HG03558 (cell line): ENCODE data around the gene DNAI4.
A peak's percentile ranks its signal among the peaks of the same experiment; 100 is the strongest.
"Not testable (repeated sequence)": the region's sequence is repeated elsewhere in the genome, so short reads cannot be mapped to it uniquely, and the experiment has no call there.

Source experiments
- ATAC-seq: cut with Tn5 transposase; IDR thresholded peaks from one replicate; pipeline ENCODE4 v1.9.1; 2021; ENCODE audit warnings: moderate number of reproducible peaks; ENCODE audit not compliant: unreplicated experiment; ENCODE audit errors: extremely low read depth

The DNAI4 gene

DNA sequence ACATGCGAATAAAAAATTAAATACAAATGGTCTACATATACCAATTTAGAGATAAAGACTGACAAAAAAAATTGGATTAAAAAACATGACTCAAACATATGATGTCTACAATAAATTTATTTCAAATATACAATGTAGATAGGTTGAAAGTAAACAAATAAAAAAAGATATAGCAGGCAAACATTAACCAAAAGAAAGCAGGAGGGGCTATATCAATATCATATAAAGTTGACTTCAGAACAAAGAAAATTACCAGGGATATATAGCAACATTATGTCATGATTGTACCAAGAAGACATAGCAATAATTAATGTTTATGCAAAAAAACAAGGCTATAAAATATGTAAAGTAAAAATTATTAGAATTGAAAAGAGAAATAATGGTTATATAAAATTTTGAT is 73.7 kb downstream of the DNAI4 start:
- ATAC-seq: no peak

DNA sequence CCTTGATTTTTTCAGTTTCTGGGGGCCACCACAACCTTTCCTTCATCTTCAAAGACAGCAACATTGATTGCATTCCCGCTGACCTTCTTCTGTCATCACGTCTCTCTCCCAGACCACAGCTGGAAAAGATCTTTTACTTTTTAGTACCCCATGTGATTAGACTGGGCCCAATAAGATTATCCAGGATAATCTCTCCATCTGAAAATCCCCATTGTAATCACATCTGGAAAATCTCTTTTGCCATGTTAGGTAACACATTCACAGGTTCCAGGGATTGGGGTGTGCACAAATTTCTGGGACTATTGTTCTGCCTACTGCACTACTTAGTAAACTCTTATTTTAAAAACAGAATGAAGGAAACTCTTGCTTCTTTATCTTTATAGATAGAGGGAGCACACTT is 76.5 kb downstream of the DNAI4 start:
- ATAC-seq: no peak

GRCh38 chr1:66840929-66841328 is 83.7 kb downstream of the DNAI4 start:
- no peak for ATAC-seq

DNA sequence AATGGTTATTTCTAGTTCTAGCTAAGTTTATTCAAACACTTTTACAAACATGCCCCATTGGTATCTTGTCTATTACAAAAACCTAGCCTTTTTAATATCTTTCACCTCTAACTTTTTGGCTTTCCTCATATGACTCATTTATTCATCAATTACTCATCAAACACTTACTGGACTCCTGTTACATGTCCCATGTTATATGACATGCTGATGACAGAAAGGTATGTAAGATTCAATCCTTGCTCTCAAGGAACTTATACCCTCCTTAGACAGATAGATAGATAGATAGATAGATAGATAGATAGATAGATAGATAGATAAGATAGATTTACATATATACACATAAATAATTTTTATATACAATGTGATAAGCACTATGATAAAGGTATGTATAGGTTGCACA is 89.7 kb downstream of the DNAI4 start:
- no peak for ATAC-seq

DNA sequence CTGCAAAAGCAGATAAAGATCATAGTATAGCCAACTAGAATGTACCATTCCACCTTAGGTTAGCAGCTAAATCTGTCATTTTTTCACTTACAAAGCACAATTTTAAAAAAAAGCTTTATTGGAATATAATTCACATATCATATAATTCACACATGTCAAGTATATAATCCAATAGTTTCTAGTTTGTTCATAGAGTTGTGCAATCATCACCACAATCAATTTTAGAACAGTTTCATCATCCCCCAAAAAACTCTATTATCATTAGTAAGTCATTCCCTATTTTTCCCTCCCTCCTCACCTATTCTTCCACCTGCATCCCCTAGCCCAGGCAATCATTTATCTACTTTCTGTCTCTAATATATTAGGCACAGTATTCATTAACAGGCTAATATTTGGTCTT is 91.5 kb downstream of the DNAI4 start:
- ATAC-seq: no peak

- no peak for ATAC-seq
These were observed 93.0 kb downstream of the DNAI4 start for GRCh38 chr1:66831529-66832239.

GRCh38 chr1:66824771-66825170 is 99.9 kb downstream of the DNAI4 start:
- ATAC-seq: no peak

GRCh38 chr1:66809736-66810326 is 114.8 kb downstream of the DNAI4 start:
- ATAC-seq: no peak

DNA sequence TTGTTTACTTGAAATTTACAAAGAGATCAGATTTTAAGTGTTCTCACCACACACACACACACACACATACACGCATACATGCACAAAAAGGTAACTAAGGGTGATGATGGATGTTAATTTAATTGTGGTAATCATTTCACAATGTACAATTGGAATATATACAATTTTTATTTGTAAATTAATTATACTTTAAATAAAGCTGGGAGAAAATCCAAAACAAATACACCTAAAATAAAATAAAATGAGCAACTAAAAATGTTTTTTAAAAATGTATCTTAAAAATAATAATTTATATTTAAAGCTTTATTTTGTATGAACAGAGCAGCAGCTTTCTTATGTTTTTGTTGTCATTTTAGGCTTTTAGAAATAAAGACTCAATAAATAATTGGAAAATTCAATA is 115.4 kb downstream of the DNAI4 start:
- ATAC-seq: no peak

- not testable (repeated sequence) for ATAC-seq
These were observed 128.8 kb downstream of the DNAI4 start for GRCh38 chr1:66795839-66796238.

GRCh38 chr1:66791621-66792610 is 132.7 kb downstream of the DNAI4 start:
- ATAC-seq: no peak

- peak; percentile 42 for ATAC-seq
These were observed 136.3 kb downstream of the DNAI4 start for GRCh38 chr1:66788231-66788939.

DNA sequence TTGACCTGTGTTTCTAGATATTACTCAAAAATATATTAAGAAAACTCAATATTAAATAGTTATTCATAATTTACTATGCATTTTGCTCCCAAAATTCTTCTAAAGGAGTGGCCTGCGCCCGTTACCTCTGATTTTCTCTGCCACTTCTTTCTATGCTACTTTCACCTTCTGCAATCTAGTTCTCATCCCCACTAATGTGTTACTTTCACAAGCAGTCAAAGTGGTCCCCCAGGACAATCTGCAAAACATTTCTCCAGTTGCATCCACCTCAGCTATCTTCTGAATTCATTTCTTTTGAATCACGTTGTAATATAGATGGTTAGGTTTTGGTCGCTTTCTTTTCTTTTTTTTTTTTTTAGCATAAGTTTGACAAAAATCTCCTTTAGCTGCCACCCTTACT is 137.0 kb downstream of the DNAI4 start:
- no peak for ATAC-seq

DNA sequence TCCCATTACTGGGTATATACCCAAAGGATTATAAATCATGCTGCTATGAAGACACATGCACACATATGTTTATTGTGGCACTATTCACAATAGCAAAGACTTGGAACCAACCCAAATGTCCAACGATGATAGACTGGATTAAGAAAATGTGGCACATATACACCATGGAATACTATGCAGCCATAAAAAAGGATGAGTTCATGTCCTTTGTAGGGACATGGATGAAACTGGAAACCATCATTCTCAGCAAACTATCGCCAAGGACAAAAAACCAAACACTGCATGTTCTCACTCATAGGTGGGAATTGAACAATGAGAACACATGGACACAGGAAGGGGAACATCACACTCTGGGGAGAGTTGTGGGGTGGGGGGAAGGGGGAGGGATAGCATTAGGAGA is 138.9 kb downstream of the DNAI4 start:
- ATAC-seq: not testable (repeated sequence)

DNA sequence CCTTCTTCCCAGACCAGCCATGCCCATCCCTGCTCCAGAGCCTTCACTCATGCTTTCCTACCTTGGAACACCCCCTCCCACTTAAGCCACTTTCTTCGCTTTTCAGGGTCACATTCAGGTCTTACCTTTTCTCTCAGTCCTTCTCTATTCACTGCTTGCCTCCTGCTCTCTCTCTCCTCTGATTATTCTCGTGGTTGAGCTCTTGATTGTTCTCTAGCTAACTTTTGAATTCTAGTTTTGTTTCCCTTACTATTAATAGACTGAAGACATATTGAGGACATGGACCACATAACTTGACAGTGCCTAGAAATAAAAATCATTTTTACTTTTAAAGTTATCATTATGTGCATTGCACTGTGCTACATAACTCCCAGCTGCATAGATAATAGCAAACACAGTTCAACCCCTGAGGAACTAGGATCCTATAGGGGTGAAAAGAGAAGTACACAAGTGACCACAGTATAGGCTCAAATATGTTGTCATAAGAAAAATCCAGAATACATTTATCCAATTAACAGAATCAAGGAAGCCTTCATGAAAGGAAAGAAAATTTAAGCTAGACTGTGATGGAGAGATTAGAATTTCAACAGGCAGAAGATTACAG is 145.1 kb downstream of the DNAI4 start:
- no peak for ATAC-seq

- no peak for ATAC-seq
These were observed 145.7 kb downstream of the DNAI4 start for GRCh38 chr1:66778969-66779368.

DNA sequence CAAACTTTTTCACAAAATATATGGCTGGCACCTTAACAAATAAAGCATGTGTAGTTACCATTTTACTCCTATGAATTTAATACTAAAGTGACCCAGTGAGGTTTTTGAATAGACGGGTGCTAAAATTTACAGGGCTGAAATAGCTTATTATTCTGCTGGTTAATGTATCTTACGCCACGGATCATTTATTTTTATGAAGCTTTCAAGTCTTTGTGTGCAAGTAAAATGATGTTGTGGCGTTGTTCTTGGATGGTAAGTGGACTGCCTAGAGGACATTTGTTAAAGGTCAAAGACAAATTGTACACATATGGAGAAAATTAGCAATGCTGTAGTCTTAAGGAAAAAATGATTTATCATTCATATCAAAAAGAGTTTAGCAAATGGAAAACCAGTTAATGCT is 146.4 kb downstream of the DNAI4 start:
- no peak for ATAC-seq

DNA sequence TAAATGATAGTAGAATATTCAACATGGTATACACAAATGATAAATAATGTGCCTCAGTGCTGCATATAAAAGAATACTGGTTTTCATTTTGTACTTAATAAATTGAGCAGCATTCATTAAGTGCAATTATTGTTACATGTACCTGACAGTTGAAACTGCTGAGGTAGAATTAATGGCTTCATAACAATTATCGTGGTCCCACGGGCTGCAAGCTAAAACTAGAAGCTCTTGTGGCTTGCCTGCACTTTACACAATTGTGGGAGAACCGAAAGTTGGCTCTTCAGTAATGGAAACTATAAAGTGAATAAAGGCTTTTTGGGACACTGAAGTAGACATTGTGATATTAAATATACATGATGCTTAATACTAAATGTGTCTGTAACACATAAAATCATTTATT is 146.8 kb downstream of the DNAI4 start:
- no peak for ATAC-seq

GRCh38 chr1:66775646-66776045 is 149.0 kb downstream of the DNAI4 start:
- no peak for ATAC-seq

DNA sequence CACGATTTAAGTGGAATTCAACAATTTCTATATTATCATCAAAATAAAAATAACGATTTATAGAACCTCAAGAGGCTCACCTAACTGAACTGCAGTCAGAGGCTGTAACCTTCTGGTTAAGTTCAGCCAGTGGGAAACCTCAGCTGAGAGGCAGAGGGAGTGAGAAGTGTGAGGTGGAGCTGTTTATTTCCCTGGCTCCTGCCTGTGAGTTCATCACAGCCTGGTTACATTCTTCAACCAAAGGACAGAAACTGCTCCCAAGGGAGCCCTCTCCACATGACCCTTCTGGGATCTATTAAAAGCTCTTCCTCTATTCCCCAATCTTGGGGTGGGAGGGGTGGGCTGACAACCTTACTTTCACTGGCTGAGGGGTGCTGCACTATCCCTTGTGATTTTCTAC is 150.2 kb downstream of the DNAI4 start:
- no peak for ATAC-seq
